Left renal cortex interstitium (tissue), 4 donors: ENCODE data around the gene ERCC3. TPM values are rescaled to one million over a fixed set of nuclear protein-coding genes. Genes with fewer than 3 reads are reported as not detected.
"Not testable (repeated sequence)": the region's sequence is repeated elsewhere in the genome, so short reads cannot be mapped to it uniquely, and the experiment has no call there.

Experiments
- DNase-seq, 4 donors: peaks; one replicate each; pipeline ENCODE4 v3.0.0-alpha.2; 2013; ENCODE audit warnings: low read depth in 4 of 4, low spot score in 2 of 4, missing footprints in 1 of 4
- polyA plus RNA-seq, 4 donors: library from polyadenylated mRNA; unstranded; fragments of 120-200 nt; gene quantifications; one replicate each; pipeline ENCODE4 v1.2.1, GENCODE V29; 2013; ENCODE audit not compliant: insufficient read length in 4 of 4

ERCC3 gene
- polyA plus RNA-seq, 4 donors = 59.0 to 77.4 (median 70.0) TPM

GRCh38 chr2:127227264-127227660 lies 66.7 kb downstream of the ERCC3 start:
- not testable (repeated sequence) for DNase-seq

- DNase-seq = peak in 1 of 4 donors; percentile 25
These were observed 67.3 kb downstream of the ERCC3 start for GRCh38 chr2:127226520-127227263.

GRCh38 chr2:127226132-127226519 lies 67.8 kb downstream of the ERCC3 start:
- no peak for DNase-seq

GRCh38 chr2:127225186-127225960 lies 68.6 kb downstream of the ERCC3 start:
- DNase-seq = no peak

DNA sequence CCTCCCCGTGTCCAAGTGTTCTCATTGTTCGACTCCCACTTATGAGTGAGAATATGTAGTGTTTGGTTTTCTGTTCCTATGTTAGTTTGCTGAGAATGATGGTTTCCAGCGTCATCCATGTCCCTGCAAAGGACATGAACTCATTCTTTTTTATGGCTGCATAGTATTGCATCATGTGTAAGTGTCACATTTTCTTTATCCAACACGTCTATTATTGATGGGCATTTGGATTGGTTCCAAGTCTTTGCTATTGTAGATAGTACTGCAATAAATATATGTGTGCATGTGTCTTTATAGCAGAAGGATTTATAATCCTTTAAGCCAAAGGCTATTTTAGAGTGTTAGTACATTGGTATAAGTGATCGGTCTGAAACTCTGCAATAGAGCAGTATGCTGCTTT lies 69.8 kb downstream of the ERCC3 start:
- not testable (repeated sequence) for DNase-seq

- peak in 2 of 4 donors; percentile 49 to 57 for DNase-seq
These were observed 73.0 kb downstream of the ERCC3 start for GRCh38 chr2:127220768-127221527.

GRCh38 chr2:127220102-127220767 lies 73.7 kb downstream of the ERCC3 start, which contains the start of gene CYP27C1:
TSS of gene CYP27C1 (minus strand) at chr2:127220299. CDS start at chr2:127220270, 29 bp downstream.
- peak in 3 of 4 donors; percentile 26 to 66 (median 50) for DNase-seq

GRCh38 chr2:127219171-127220070 lies 74.5 kb downstream of the ERCC3 start:
- DNase-seq = peak; percentile 33 to 50 (median 43)

DNA sequence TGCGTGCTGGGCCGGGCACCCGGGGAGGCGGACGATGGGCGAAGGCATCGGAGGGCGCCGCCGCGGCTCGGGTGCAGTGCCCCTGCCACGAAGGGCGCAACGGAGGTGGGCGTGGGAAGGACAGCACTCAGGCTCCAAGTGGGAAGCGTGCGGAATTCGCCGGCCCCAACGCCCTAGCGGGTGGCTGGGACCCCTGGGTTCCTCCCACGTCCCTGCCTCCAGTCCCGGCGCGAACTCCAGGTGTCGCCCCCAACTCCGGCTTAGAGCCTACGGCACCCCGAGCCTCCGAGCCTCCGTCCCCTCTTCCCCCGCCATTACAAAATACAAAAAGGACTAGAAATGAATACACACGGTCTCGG lies 75.2 kb downstream of the ERCC3 start:
- no peak for DNase-seq

DNA sequence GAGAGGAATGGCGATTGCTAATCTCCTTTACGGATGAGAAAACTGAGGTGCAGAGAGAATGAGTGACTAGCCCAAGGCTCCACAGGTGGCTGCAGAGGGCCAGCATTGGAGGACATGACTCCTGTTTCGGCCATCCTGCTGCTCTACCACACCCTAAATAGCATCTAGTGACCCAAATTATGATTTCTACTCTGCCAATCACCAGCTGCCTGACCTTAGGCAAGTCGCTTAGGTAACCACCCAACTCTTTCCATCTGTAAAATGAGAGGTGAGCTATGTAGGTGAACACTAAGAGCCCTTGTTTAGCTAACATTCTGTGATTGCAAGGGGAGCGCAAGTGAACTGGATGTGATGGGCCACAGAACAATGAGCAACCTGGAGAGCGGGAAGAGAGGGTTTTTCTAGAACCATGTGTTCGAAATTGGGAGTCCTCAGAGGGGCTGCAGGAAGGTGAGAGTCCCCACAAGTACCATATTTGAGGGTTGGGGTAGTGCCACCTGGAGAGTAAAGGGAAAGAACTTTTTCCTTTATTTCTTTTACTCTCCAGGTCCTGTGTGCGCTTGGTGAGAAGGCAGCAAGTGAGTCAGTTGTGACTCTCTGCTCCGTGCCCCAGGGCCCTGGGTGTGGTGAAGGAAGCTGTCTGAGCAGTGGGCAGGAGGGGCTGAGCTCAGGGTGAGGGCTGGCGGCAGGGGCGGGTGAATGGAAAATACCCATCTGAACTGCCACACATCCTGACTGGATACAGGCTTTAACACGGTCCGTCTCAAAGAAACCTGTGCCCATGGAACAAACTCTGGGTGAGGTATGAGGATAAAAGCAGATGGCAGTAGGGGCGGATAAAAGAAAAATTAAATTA lies 76.2 kb downstream of the ERCC3 start:
- no peak for DNase-seq

DNA sequence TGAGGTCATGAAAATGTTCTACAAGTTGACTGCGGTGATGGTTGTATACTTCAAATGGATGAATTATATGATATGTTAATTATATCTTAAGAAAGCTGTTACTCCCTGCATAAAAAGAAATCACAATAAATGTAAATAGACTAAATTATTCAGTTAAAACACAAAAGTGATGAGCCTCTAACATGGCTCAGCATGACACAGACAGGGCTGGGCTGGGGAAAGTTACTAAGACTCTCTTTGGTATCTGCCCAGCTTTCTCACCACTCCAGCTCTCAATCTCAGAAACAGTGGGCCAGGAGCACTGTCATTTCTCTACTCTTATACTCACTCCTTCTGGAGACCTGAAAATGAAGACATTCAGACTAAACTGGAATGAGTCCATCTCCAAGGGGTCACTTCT lies 77.4 kb downstream of the ERCC3 start:
- DNase-seq = no peak

GRCh38 chr2:127216095-127216494 lies 77.8 kb downstream of the ERCC3 start:
- DNase-seq = no peak

DNA sequence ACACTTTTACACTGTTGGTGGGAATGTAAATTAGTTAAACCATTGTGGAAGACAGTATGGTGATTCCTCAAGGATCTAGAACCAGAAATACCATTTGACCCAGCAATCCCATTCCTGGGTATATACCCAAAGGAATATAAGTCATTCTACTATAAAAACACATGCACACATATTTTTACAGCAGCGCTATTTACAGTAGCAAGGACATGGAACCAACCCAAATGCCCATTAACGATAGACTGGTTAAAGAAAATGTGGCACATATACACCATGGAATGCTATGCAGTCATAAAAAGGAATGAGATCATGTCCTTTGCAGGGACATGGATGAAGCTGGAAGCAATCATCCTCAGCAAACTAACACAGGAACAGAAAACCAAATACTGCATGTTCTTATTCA lies 79.7 kb downstream of the ERCC3 start:
- not testable (repeated sequence) for DNase-seq

GRCh38 chr2:127208313-127208712 lies 85.6 kb downstream of the ERCC3 start:
- no peak for DNase-seq

Other genes with a start within 250 kb of the ERCC3 start
- gene BIN1, start 187.0 kb downstream of the ERCC3 start, polyA plus RNA-seq = 100 to 1,000 TPM in 3 of 4 donors, 10 to 100 TPM in 1; 91.8 to 130 (median 124) TPM
- 10 to 100 TPM in 1 of 4 donors, 1 to 10 TPM in 3; 6.6 to 12.6 (median 8.3) TPM for gene CYP27C1, start 73.8 kb downstream of the ERCC3 start, polyA plus RNA-seq
- gene MAP3K2, start 93.8 kb upstream of the ERCC3 start, polyA plus RNA-seq = 10 to 100 TPM; 23.2 to 32.1 (median 26.0) TPM
- 1 to 10 TPM; 1.9 to 8.1 (median 4.4) TPM for gene PROC, start 124.3 kb upstream of the ERCC3 start, polyA plus RNA-seq
- gene IWS1, start 232.3 kb upstream of the ERCC3 start, polyA plus RNA-seq = 10 to 100 TPM; 60.9 to 74.7 (median 69.8) TPM
- gene MYO7B, start 241.5 kb upstream of the ERCC3 start, polyA plus RNA-seq = 10 to 100 TPM; 14.2 to 28.9 (median 22.9) TPM